OCI-LY1 (cell line): ENCODE measurements around the gene SIK3.
A peak's percentile ranks its signal among the peaks of the same experiment; 100 is the strongest.

Source experiments
- H2AFZ ChIP-seq: fragments of 200-600 bp; sonication (generic), shearing (Covaris generic); 2 replicates; pipeline ENCODE4 v1.6.0; 2014; ENCODE audit warnings: antibody characterized with exemption, mild to moderate bottlenecking, low read length
- H3F3A ChIP-seq: fragments of 200-600 bp; sonication (generic), shearing (Covaris generic); 2 replicates; pipeline ENCODE4 v1.6.0; 2014; ENCODE audit warnings: mild to moderate bottlenecking, antibody characterized with exemption, low read length, moderate library complexity; ENCODE audit not compliant: insufficient read depth
- H3K27ac ChIP-seq: fragments of 200-600 bp; sonication (generic); 2 replicates; pipeline ENCODE4 v1.5.1; 2014; ENCODE audit warnings: low read length, mixed run types, mild to moderate bottlenecking, low read depth; ENCODE audit not compliant: poor library complexity, severe bottlenecking
- H3K27me3 ChIP-seq: fragments of 200-600 bp; sonication (generic); 2 replicates; pipeline ENCODE4 v1.6.0; 2014; ENCODE audit warnings: antibody characterized with exemption, mild to moderate bottlenecking, low read length, moderate library complexity; ENCODE audit not compliant: insufficient read depth
- H3K36me3 ChIP-seq: fragments of 200-600 bp; sonication (generic); 2 replicates; pipeline ENCODE4 v1.6.1; 2014; ENCODE audit warnings: mild to moderate bottlenecking, antibody characterized with exemption, low read length, moderate library complexity, mixed read lengths; ENCODE audit not compliant: insufficient read depth
- H3K4me1 ChIP-seq: fragments of 200-600 bp; sonication (generic); 2 replicates; pipeline ENCODE4 v1.5.1; 2014; ENCODE audit warnings: mild to moderate bottlenecking, low read length, moderate library complexity; ENCODE audit not compliant: insufficient read depth, severe bottlenecking
- H3K4me2 ChIP-seq: fragments of 200-600 bp; sonication (generic), shearing (Covaris generic); 2 replicates; pipeline ENCODE4 v1.6.1; 2014; ENCODE audit warnings: low read length
- H3K4me3 ChIP-seq: fragments of 200-600 bp; sonication (generic); 2 replicates; pipeline ENCODE4 v1.5.1; 2014; ENCODE audit warnings: low read length, low read depth, mild to moderate bottlenecking, mixed read lengths; ENCODE audit not compliant: poor library complexity, severe bottlenecking
- H3K79me2 ChIP-seq: fragments of 200-600 bp; shearing (Covaris generic); 2 replicates; pipeline ENCODE4 v1.6.1; 2016; ENCODE audit warnings: mixed run types, low read length, mixed read lengths; ENCODE audit not compliant: insufficient read depth
- H3K9ac ChIP-seq: fragments of 200-600 bp; sonication (generic), shearing (Covaris generic); 2 replicates; pipeline ENCODE4 v1.6.1; 2014; ENCODE audit warnings: mild to moderate bottlenecking, low read length, mixed read lengths
- H3K9me2 ChIP-seq: fragments of 200-600 bp; sonication (generic), shearing (Covaris generic); 2 replicates; pipeline ENCODE4 v1.6.1; 2014; ENCODE audit warnings: low read depth, mild to moderate bottlenecking, low read length, mixed read lengths
- H3K9me3 ChIP-seq: fragments of 200-600 bp; shearing (Covaris generic); 2 replicates; pipeline ENCODE4 v1.6.1; 2014; ENCODE audit warnings: low read length, mixed read lengths
- H4K20me1 ChIP-seq: fragments of 200-600 bp; sonication (generic), shearing (Covaris generic); 2 replicates; pipeline ENCODE4 v1.6.0; 2016; ENCODE audit warnings: mild to moderate bottlenecking, low read length; ENCODE audit not compliant: insufficient read depth
- EZH2 ChIP-seq: fragments of 200-600 bp; sonication (generic), shearing (Covaris generic); IDR thresholded peaks from 2 replicates; pipeline ENCODE4 v1.8.0; 2017; ENCODE audit warnings: borderline replicate concordance, mixed run types, mild to moderate bottlenecking, antibody characterized with exemption, low read length, moderate library complexity, mixed read lengths
- TF ChIP-seq, protein P1 (sequence below): fragments of 200-600 bp; sonication (generic), shearing (Covaris generic); IDR thresholded peaks from 2 replicates; pipeline ENCODE4 v1.5.1; 2017; ENCODE audit warnings: mild to moderate bottlenecking, antibody characterized with exemption, low read length, moderate library complexity, mixed read lengths

The SIK3 gene

DNA sequence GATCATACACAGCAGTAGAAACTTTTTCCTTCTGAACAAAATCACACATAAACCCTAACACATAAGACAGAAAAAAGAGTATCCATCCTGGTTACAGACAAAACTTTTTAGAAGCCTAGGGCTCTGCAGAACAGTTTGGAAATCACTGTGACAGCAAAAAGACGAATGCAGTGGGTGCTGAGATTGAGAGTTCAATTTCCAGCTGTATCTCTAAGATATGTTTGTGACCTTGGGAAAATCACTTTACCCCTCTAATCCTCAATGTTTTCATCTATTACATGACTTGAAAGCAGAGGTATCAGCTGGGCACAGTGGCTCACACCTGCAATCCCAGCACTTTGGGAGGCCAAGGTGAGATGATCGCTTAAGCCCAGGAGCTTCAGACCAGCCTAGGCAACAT lies 128.5 kb downstream of the SIK3 start:
- no peaks in the 10 kb centered on the region for H3F3A ChIP-seq
- H3K9ac ChIP-seq = no peak overlapping the region
- H3K4me3 ChIP-seq = no peak overlapping the region
- peaks cover 28% of the 10 kb centered on the region for H3K4me1 ChIP-seq
- no peaks in the 10 kb centered on the region for H3K27me3 ChIP-seq
- no peaks in the 10 kb centered on the region for H3K36me3 ChIP-seq
- no peak overlapping the region for H2AFZ ChIP-seq
- H3K27ac ChIP-seq = peak overlapping the region; percentile 58
- no peaks in the 10 kb centered on the region for H3K9me2 ChIP-seq
- no peak for TF ChIP-seq EZH2
- TF ChIP-seq, protein P1, sequence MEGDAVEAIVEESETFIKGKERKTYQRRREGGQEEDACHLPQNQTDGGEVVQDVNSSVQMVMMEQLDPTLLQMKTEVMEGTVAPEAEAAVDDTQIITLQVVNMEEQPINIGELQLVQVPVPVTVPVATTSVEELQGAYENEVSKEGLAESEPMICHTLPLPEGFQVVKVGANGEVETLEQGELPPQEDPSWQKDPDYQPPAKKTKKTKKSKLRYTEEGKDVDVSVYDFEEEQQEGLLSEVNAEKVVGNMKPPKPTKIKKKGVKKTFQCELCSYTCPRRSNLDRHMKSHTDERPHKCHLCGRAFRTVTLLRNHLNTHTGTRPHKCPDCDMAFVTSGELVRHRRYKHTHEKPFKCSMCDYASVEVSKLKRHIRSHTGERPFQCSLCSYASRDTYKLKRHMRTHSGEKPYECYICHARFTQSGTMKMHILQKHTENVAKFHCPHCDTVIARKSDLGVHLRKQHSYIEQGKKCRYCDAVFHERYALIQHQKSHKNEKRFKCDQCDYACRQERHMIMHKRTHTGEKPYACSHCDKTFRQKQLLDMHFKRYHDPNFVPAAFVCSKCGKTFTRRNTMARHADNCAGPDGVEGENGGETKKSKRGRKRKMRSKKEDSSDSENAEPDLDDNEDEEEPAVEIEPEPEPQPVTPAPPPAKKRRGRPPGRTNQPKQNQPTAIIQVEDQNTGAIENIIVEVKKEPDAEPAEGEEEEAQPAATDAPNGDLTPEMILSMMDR = no peak
- no peaks in the 10 kb centered on the region for H4K20me1 ChIP-seq
- H3K4me2 ChIP-seq = no peak overlapping the region
- no peaks in the 10 kb centered on the region for H3K9me3 ChIP-seq
- peaks cover 63% of the 10 kb centered on the region for H3K79me2 ChIP-seq

DNA sequence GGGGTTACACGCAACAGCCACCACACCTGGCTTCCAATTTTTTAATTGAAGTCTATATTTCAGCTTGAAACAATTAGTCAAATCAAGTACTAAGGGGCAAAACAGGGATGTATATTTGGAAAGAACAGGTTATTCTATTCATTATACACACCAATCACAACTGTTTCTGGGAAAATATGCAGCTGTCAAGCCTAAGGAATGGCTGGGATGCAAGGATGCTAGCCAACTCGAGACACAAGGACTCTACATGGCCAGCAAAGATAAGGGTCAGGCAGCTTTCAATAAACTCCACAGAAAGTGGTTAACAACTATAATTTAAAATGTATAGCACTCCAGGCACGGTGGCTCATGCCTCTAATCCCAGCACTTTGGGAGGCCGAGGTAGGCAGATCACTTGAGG lies 134.0 kb downstream of the SIK3 start:
- Histone ChIP-seq H3K4me3 (no peak overlapping the region), H3K27me3 (no peaks in the 10 kb centered on the region), H2AFZ (no peak overlapping the region), H3K4me1 (peaks cover 45% of the 10 kb centered on the region), H3K9me2 (no peaks in the 10 kb centered on the region), H3K27ac (no peak overlapping the region), H4K20me1 (no peaks in the 10 kb centered on the region), H3K9ac (no peak overlapping the region), H3K36me3 (0 out of 2 replicates have a peak, but pooled peaks cover 3% of the 10 kb centered on the region), H3F3A (no peaks in the 10 kb centered on the region), H3K4me2 (no peak overlapping the region), H3K79me2 (peaks cover 70% of the 10 kb centered on the region), H3K9me3 (no peaks in the 10 kb centered on the region)
- TF ChIP-seq, protein P1 = no peak
- no peak for TF ChIP-seq EZH2

DNA sequence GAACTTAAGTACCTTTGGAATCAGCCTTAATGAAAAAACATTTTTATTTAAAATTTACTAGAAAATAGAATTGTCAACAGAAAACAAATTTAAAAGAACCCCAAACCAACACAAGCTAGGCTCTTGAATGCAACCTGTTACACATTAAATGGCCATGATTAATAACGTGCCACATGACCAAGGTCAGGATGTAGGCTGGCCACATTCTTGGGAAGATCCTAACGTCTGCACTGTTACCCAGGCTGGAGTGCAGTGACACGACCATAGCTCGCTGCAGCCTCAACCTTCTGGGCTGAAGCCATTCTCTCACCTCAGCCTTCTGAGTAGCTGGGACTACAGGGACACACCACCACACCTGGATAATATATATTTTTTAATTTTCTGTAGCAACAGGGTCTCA lies 134.4 kb downstream of the SIK3 start:
- no peaks in the 10 kb centered on the region for H3F3A ChIP-seq
- H4K20me1 ChIP-seq = no peaks in the 10 kb centered on the region
- H3K27ac ChIP-seq = no peak overlapping the region
- no peak overlapping the region for H3K4me2 ChIP-seq
- H3K4me1 ChIP-seq = peaks cover 49% of the 10 kb centered on the region
- H3K9me3 ChIP-seq = no peaks in the 10 kb centered on the region
- no peak overlapping the region for H3K9ac ChIP-seq
- TF ChIP-seq EZH2 = no peak
- TF ChIP-seq, protein P1 = no peak
- H2AFZ ChIP-seq = no peak overlapping the region
- no peak overlapping the region for H3K4me3 ChIP-seq
- no peaks in the 10 kb centered on the region for H3K27me3 ChIP-seq
- H3K79me2 ChIP-seq = peaks cover 72% of the 10 kb centered on the region
- 0 out of 2 replicates have a peak, but pooled peaks cover 4% of the 10 kb centered on the region for H3K36me3 ChIP-seq
- H3K9me2 ChIP-seq = no peaks in the 10 kb centered on the region
